HepG2 (cell line): ENCODE results near the gene EIF5B. TPM values are rescaled to one million over a fixed set of nuclear protein-coding genes. Genes with fewer than 3 reads are reported as not detected.

Experiments used
- ATAC-seq: fragments of 200-7000 bp; cut with Tn5 transposase; 3 replicates; pipeline ENCODE4 v1.9.1; 2020; ENCODE audit warnings: mild to moderate bottlenecking, moderate library complexity
- BruUV-seq: library from RNA; stranded (reverse); fragments of 400-500 nt; replicated peaks from 2 replicates; lab custom pipeline; 2021; lab: Mats Ljungman, UMichigan
- CTCF ChIA-PET: fragments of 300-600 bp; formaldehyde crosslinking; extraction: SDS; loops from one replicate; lab custom pipeline; 2021; ENCODE audit warnings: low total read pairs, inconsistent platforms, low intra/inter-chr PET ratio; lab: Yijun Ruan, JAX
- POLR2A ChIA-PET: fragments of 350-600 bp; sonication (Branson Sonifier 250); formaldehyde crosslinking; loops from one replicate; lab custom pipeline; 2020; ENCODE audit warnings: antibody characterized with exemption, inconsistent platforms; lab: Yijun Ruan, JAX
- DNase-seq: peaks from one replicate; pipeline ENCODE4 v3.0.0-alpha.2; 2015; ENCODE audit warnings: low spot score
- FAIRE-seq: peaks from 3 replicates; lab custom pipeline; 2011; peaks lifted over from hg19 to GRCh38; lab: Jason Lieb, UNC
- H2AFZ ChIP-seq: one replicate; pipeline ENCODE4 v1.6.1; 2011; ENCODE audit warnings: low read length, inconsistent platforms
- H3K27ac ChIP-seq: fragments of 300-600 bp; 3 replicates; pipeline ENCODE4 v1.8.0; 2011; ENCODE audit warnings: mixed run types, mild to moderate bottlenecking, mixed read lengths, low read length, inconsistent platforms; ENCODE audit not compliant: insufficient read depth; ENCODE audit errors: extremely low read length
- H3K27me3 ChIP-seq, 2 experiments: fragments of 200-600 bp in 1 of 2; 2 replicates in 1 of 2; 3 replicates in 1 of 2; pipeline versions ENCODE4 v1.6.0 to v1.8.0; 2011; ENCODE audit warnings: low read length in 2 of 2, mild to moderate bottlenecking in 2 of 2, moderate library complexity in 2 of 2, inconsistent platforms in 1 of 2; ENCODE audit not compliant: insufficient read depth in 2 of 2, control insufficient read depth in 1 of 2
- H3K36me3 ChIP-seq, 2 experiments: fragments of 200-600 bp in 1 of 2; replicated peaks in 1 of 2; 2 replicates in 1 of 2; 3 replicates in 1 of 2; pipeline versions ENCODE4 v1.5.1 to v1.8.0; 2011; ENCODE audit warnings: low read length in 2 of 2, inconsistent platforms in 1 of 2; ENCODE audit not compliant: insufficient read depth in 2 of 2, control insufficient read depth in 1 of 2
- H3K4me1 ChIP-seq: 2 replicates; pipeline ENCODE4 v1.5.1; 2012; ENCODE audit warnings: low read length, inconsistent platforms; ENCODE audit not compliant: insufficient read depth
- H3K4me2 ChIP-seq: 2 replicates; pipeline ENCODE4 v1.6.0; 2011; ENCODE audit warnings: low read depth, low read length, inconsistent platforms
- H3K4me3 ChIP-seq, 3 experiments: fragments of 200-600 bp in 1 of 3; sonication (generic), shearing (Covaris generic) in 1 of 3; replicated peaks in 1 of 3; 2 replicates each; pipeline ENCODE4 v1.5.1; 2011 to 2016; ENCODE audit warnings: low read length in 3 of 3, inconsistent platforms in 2 of 3, low read depth in 2 of 3, mild to moderate bottlenecking in 2 of 3, control low read depth in 1 of 3, mixed read lengths in 1 of 3; ENCODE audit not compliant: insufficient read depth in 1 of 3
- H3K79me2 ChIP-seq: one replicate; pipeline ENCODE4 v1.6.1; 2011; ENCODE audit warnings: low read length, inconsistent platforms; ENCODE audit not compliant: insufficient read depth
- H3K9ac ChIP-seq: 2 replicates; pipeline ENCODE4 v1.6.0; 2011; ENCODE audit warnings: mild to moderate bottlenecking, low read depth, low read length, inconsistent platforms; ENCODE audit not compliant: insufficient read depth
- H3K9me3 ChIP-seq: 2 replicates; pipeline ENCODE4 v1.5.1; 2012; ENCODE audit warnings: mild to moderate bottlenecking, low read length
- H4K20me1 ChIP-seq: 2 replicates; pipeline ENCODE4 v1.6.0; 2011; ENCODE audit warnings: inconsistent platforms, mild to moderate bottlenecking, low read length, moderate library complexity; ENCODE audit not compliant: insufficient read depth
- PHF5A ChIP-seq: IDR thresholded peaks from one replicate; pipeline ENCODE4 v1.6.1; 2018; ENCODE audit warnings: low read depth, missing genetic modification reagents; ENCODE audit not compliant: unreplicated experiment
- SP5 ChIP-seq: IDR thresholded peaks from 2 replicates; pipeline ENCODE4 v1.6.1; 2016; ENCODE audit warnings: low read depth, borderline replicate concordance
- ZNF737 ChIP-seq: sonication (generic); formaldehyde crosslinking; IDR thresholded peaks from 2 replicates; pipeline ENCODE4 v1.5.0; 2020; ENCODE audit warnings: missing genetic modification reagents, mild to moderate bottlenecking, borderline replicate concordance
- WGBS: methylation state at CpG from one replicate; pipeline ENCODE4 v1.1.6; 2017; ENCODE audit warnings: low lambda C conversion rate; 5-methylcytosine and 5-hydroxymethylcytosine counted together
- in situ Hi-C: cut with HindIII; loops from 2 replicates; pipeline ENCODE4 v1.10.0; 2017; ENCODE audit warnings: low pct_unique_long_range_greater_than_20kb; ENCODE audit not compliant: extremely low pct_ligation_motif_present
- intact Hi-C: fragments of 100-400 bp; cut with micrococcal nuclease; formaldehyde crosslinking; loops from one replicate; pipeline ENCODE4 v1.10.0; 2022; ENCODE audit not compliant: unreplicated experiment
- polyA plus RNA-seq, 8 experiments: library from polyadenylated mRNA; depleted of rRNA in 3 of 8; stranded (reverse) in 7 of 8; unstranded in 1 of 8; fragments of >200 nt; fragmentation: Illumina TruSeq in 4 of 8; extraction: Trizol in 4 of 8; gene quantifications; 2 replicates each; pipeline versions ENCODE4 v1.2.1 to v1.2.3, GENCODE V29; 2011 to 2016; ENCODE audit warnings: low read depth in 4 of 8, missing spikeins in 1 of 8, mixed read lengths in 1 of 8; ENCODE audit not compliant: insufficient read depth in 1 of 8
- total RNA-seq, 5 experiments: library from RNA; depleted of rRNA; stranded (reverse); fragments of >200 nt; fragmentation: Illumina TruSeq; extraction: Trizol; gene quantifications; 2 replicates each; pipeline ENCODE4 v1.2.3, GENCODE V29; 2016; ENCODE audit warnings: low read depth in 1 of 5
- TF ChIP-seq, protein P1 (sequence below): sonication (generic); formaldehyde crosslinking; IDR thresholded peaks from 2 replicates; pipeline ENCODE4 v1.5.0; 2020; ENCODE audit warnings: mild to moderate bottlenecking, missing genetic modification reagents, borderline replicate concordance
- TF ChIP-seq, protein P2 (sequence below): IDR thresholded peaks from 2 replicates; pipeline ENCODE4 v1.6.1; 2016
- TF ChIP-seq, protein P3 (sequence below): conservative IDR thresholded peaks from 2 replicates; pipeline ENCODE4 v1.6.1; 2018; ENCODE audit warnings: missing genetic modification reagents
- TF ChIP-seq, protein P4 (sequence below): IDR thresholded peaks from 2 replicates; pipeline ENCODE4 v1.6.1; 2016; ENCODE audit warnings: low read depth, borderline replicate concordance

EIF5B gene
- total and polyA plus RNA-seq, 2 of the 13 experiments (the other 11 are each of a cell fraction or from before 2014, with no cell fraction given) = 8.8 to 32.1 TPM

DNA sequence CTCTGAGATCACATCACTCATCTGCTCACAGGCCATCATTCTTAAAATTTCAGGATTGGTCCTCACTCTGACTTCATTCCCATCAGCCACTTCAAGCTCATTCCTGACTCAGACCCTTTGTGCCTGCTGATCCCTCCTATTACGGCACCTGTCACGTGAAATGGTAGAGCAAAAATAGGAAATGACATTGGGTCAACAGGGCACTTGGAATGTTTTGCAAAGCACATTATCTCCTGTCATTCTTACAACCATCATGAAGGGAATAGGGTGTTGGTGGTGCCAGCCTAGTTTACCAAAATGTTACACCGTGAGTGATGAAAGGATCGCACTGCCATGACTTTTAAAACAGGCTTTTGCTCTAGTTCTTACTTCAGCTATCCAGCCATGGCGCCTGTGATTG, 61.1 kb downstream of the EIF5B start:
- H3K27ac ChIP-seq = no peak overlapping the region
- no peak overlapping the region for H3K4me2 ChIP-seq
- no peak for DNase-seq
- TF ChIP-seq, protein P1, sequence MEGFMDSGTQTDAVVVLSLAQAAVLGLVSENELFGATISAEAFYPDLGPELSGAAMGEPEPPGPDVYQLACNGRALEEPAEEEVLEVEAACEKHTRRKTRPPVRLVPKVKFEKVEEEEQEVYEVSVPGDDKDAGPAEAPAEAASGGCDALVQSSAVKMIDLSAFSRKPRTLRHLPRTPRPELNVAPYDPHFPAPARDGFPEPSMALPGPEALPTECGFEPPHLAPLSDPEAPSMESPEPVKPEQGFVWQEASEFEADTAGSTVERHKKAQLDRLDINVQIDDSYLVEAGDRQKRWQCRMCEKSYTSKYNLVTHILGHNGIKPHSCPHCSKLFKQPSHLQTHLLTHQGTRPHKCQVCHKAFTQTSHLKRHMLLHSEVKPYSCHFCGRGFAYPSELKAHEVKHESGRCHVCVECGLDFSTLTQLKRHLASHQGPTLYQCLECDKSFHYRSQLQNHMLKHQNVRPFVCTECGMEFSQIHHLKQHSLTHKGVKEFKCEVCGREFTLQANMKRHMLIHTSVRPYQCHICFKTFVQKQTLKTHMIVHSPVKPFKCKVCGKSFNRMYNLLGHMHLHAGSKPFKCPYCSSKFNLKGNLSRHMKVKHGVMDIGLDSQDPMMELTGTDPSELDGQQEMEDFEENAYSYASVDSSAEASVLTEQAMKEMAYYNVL (CRISPR knock-in tag) = no peak
- TF ChIP-seq SP5 (no peak), PHF5A (no peak), ZNF737 (CRISPR knock-in tag) (no peak)
- TF ChIP-seq, protein P2, sequence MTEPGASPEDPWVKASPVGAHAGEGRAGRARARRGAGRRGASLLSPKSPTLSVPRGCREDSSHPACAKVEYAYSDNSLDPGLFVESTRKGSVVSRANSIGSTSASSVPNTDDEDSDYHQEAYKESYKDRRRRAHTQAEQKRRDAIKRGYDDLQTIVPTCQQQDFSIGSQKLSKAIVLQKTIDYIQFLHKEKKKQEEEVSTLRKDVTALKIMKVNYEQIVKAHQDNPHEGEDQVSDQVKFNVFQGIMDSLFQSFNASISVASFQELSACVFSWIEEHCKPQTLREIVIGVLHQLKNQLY (CRISPR knock-in tag) = no peak
- TF ChIP-seq, protein P3, sequence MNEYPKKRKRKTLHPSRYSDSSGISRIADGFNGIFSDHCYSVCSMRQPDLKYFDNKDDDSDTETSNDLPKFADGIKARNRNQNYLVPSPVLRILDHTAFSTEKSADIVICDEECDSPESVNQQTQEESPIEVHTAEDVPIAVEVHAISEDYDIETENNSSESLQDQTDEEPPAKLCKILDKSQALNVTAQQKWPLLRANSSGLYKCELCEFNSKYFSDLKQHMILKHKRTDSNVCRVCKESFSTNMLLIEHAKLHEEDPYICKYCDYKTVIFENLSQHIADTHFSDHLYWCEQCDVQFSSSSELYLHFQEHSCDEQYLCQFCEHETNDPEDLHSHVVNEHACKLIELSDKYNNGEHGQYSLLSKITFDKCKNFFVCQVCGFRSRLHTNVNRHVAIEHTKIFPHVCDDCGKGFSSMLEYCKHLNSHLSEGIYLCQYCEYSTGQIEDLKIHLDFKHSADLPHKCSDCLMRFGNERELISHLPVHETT (CRISPR knock-in tag) = no peak
- TF ChIP-seq, protein P4, sequence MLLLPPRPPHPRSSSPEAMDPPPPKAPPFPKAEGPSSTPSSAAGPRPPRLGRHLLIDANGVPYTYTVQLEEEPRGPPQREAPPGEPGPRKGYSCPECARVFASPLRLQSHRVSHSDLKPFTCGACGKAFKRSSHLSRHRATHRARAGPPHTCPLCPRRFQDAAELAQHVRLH (CRISPR knock-in tag) = no peak
- no TSS peak for BruUV-seq
- no peaks in the 10 kb centered on the region for H3K9me3 ChIP-seq
- in situ Hi-C loops (no loop called here), intact Hi-C loops (no loop called here)
- 96% methylated on average over 5 of the region's 5 CpGs for WGBS
- FAIRE-seq = no peak
- no peak overlapping the region for H3K9ac ChIP-seq
- H3K4me1 ChIP-seq = peaks cover 14% of the 10 kb centered on the region
- CTCF ChIA-PET = no interaction called here
- no peak overlapping the region for H3K4me3 ChIP-seq
- POLR2A ChIA-PET = interaction anchor here (1.4 kb wide), 1 partner anchor 62 kb away, joined by 3 read pairs; no protein-coding TSS in a partner anchor
- H3K79me2 ChIP-seq = no peaks in the 10 kb centered on the region
- no peak overlapping the region for H2AFZ ChIP-seq
- no peak for ATAC-seq
- H4K20me1 ChIP-seq = no peaks in the 10 kb centered on the region
- no peaks in the 10 kb centered on the region for H3K27me3 ChIP-seq
- peaks cover 34 to 85% of the 10 kb centered on the region in 2 experiments for H3K36me3 ChIP-seq
